Measurements from ENCODE around the gene LAMB1. TPM values are rescaled to one million over a fixed set of nuclear protein-coding genes. Genes with fewer than 3 reads are reported as not detected.

LAMB1 gene
- total RNA-seq, 2 experiments from 2014 or later = not detected

DNA sequence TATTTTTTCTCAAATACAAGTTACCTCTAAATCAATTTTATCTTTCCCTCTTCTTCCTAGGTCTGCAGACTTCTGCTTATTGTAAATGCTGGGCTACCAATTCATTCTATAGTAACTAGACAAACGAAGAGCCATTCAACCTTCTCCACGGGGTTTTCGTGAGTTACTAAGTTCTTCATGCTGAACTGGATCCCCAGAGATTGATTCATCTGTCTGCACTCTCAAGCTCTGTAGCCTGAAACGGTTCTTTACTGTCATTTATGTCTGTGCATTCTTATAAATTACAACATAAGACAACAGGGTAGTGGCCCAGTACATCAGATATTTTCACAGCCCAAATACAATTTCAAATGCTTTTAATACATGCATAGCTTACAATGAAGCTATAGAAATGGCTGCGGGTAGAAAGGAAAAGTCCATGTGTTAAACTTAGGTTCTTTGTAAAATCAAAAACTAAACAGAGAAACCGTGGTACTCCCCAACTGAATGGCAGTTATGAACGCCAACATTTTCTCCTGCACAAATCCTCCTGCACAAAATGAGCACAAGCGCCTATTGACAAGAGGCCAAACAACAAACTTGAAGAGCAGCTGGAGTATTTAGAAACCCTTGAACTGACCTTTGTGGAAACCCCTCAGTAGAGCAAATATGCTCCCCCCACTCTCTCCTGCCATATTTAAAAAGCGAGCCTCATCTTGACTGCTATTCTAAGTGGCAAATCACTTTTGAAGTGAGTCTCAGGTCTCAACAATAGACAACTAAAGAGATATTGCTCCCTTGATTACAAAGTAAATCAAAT is 20.7 kb downstream of the LAMB1 start:
- no peaks in the 10 kb centered on the region for H3K36me3 ChIP-seq (ENCODE audit: insufficient read depth, low read length)
- H3K27ac Mint-ChIP-seq = no peak overlapping the region

DNA sequence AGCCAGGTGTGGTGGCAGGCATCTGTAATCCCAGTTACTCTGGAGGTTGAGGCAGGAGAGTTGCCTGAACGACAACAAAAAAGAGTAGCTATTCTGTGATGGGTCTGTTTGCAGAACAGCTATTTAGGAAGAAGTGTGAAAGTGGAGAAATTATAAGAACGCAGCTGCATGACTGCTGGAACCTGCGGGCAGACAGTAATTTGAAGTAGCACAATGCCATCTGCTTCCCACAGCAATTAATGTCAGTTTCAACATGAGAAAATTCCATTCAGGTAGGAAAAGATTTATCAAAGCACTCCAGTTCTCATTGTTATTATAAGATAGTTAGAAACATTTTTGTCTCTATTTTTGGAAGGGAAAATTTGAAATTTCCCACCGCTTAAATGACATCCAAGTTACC is 21.5 kb downstream of the LAMB1 start:
- ChIA-PET CTCF (no interaction called here), POLR2A (interaction anchor here (0.7 kb wide), 1 partner anchor 98 kb away, joined by 3 read pairs; no protein-coding TSS in a partner anchor)
- Histone ChIP-seq H3K27me3 (ENCODE audit: control insufficient read depth in 1 of 2, insufficient read depth in 2 of 2, low read length in 2 of 2) (no peaks in the 10 kb centered on the region), H3K9me3 (ENCODE audit: control insufficient read depth in 1 of 2, insufficient read depth in 1 of 2, low read length in 2 of 2) (no peaks in the 10 kb centered on the region), H3K36me3 (ENCODE audit: insufficient read depth, low read length) (no peaks in the 10 kb centered on the region), H3K27ac (ENCODE audit: low read depth in 1 of 2, low read length in 2 of 2) (no peak overlapping the region), H3K4me3 (ENCODE audit: low read length) (no peak overlapping the region), H3K4me1 (ENCODE audit: insufficient read depth, low read length) (no peaks in the 10 kb centered on the region)
- TF ChIP-seq, protein P1, sequence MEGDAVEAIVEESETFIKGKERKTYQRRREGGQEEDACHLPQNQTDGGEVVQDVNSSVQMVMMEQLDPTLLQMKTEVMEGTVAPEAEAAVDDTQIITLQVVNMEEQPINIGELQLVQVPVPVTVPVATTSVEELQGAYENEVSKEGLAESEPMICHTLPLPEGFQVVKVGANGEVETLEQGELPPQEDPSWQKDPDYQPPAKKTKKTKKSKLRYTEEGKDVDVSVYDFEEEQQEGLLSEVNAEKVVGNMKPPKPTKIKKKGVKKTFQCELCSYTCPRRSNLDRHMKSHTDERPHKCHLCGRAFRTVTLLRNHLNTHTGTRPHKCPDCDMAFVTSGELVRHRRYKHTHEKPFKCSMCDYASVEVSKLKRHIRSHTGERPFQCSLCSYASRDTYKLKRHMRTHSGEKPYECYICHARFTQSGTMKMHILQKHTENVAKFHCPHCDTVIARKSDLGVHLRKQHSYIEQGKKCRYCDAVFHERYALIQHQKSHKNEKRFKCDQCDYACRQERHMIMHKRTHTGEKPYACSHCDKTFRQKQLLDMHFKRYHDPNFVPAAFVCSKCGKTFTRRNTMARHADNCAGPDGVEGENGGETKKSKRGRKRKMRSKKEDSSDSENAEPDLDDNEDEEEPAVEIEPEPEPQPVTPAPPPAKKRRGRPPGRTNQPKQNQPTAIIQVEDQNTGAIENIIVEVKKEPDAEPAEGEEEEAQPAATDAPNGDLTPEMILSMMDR (IDR thresholded peaks at IDR 0.05) = no peak
- Mint-ChIP-seq H3K27ac (no peak overlapping the region), H3K4me3 (no peak overlapping the region), H3K36me3 (ENCODE audit: low read depth) (no peaks in the 10 kb centered on the region), H3K27me3 (peaks cover under 1% of the 10 kb centered on the region), H3K4me1 (ENCODE audit: low read depth) (no peaks in the 10 kb centered on the region), H3K9me3 (no peaks in the 10 kb centered on the region)
- intact Hi-C loops (cut with DNase I, micrococcal nuclease) = no loop called here
- no peak for ATAC-seq (ENCODE audit: poor library complexity)
- no peak for DNase-seq

More for the DNA sequence above, 20.7 kb downstream of the LAMB1 start:
- POLR2A ChIA-PET = interaction anchor here (0.6 kb wide), 1 partner anchor 24 kb away, joined by 3 read pairs; no protein-coding TSS in a partner anchor
- DNase-seq (no peak), ATAC-seq (ENCODE audit: poor library complexity) (no peak)
- no peaks in the 10 kb centered on the region for H3K27me3 ChIP-seq (ENCODE audit: control insufficient read depth in 1 of 2, insufficient read depth in 2 of 2, low read length in 2 of 2)
- Mint-ChIP-seq H3K36me3 (ENCODE audit: low read depth) (no peaks in the 10 kb centered on the region), H3K27me3 (peaks cover 6% of the 10 kb centered on the region), H3K4me1 (ENCODE audit: low read depth) (no peaks in the 10 kb centered on the region), H3K4me3 (no peak overlapping the region), H3K9me3 (no peaks in the 10 kb centered on the region)
- intact Hi-C loops (cut with DNase I, micrococcal nuclease) = no loop called here
- no peak overlapping the region for H3K27ac ChIP-seq (ENCODE audit: low read depth in 1 of 2, low read length in 2 of 2)
- H3K4me3 ChIP-seq (ENCODE audit: low read length) = no peak overlapping the region
- H3K4me1 ChIP-seq (ENCODE audit: insufficient read depth, low read length) = no peaks in the 10 kb centered on the region
- no peaks in the 10 kb centered on the region for H3K9me3 ChIP-seq (ENCODE audit: control insufficient read depth in 1 of 2, insufficient read depth in 1 of 2, low read length in 2 of 2)
- CTCF ChIA-PET = no interaction called here
- TF ChIP-seq, protein P1 (IDR thresholded peaks at IDR 0.05) = no peak

DNA sequence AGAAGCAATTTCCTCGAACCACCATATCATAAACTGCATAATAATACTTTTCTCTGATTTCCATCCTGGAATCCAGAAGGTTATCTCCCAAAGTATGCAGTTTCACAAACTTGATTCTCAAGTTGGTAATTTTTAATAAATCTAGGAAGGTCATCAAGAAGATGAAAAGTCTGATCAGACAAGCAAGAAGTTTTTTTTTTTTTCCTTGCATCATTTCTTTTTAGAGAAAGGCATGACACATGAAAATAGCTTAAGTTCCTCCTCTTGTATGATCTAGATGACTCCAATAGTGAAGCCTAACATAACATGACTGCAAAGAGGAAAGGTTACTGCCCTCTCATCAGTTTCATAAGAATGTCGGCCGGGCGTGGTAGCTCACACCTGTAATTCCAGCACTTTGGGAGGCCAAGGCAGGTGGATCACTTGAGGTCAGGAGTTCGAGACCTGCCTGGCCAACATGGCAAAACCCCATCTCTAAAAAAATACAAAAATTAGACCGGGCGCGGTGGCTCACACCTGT is 22.2 kb downstream of the LAMB1 start:
- H3K27me3 ChIP-seq (ENCODE audit: control insufficient read depth in 1 of 2, insufficient read depth in 2 of 2, low read length in 2 of 2) = no peaks in the 10 kb centered on the region
- H3K9me3 ChIP-seq (ENCODE audit: control insufficient read depth in 1 of 2, insufficient read depth in 1 of 2, low read length in 2 of 2) = no peaks in the 10 kb centered on the region
- H3K4me3 ChIP-seq (ENCODE audit: low read length) = no peak overlapping the region
- ChIA-PET CTCF (no interaction called here), POLR2A (no interaction called here)
- DNase-seq = no peak
- TF ChIP-seq, protein P1 (IDR thresholded peaks at IDR 0.05) = no peak
- intact Hi-C loops (cut with DNase I, micrococcal nuclease) = no loop called here
- H3K27ac ChIP-seq (ENCODE audit: low read depth in 1 of 2, low read length in 2 of 2) = no peak overlapping the region
- H3K27ac Mint-ChIP-seq = no peak overlapping the region
- no peaks in the 10 kb centered on the region for H3K4me1 Mint-ChIP-seq (ENCODE audit: low read depth)
- H3K4me1 ChIP-seq (ENCODE audit: insufficient read depth, low read length) = no peaks in the 10 kb centered on the region
- H3K36me3 Mint-ChIP-seq (ENCODE audit: low read depth) = no peaks in the 10 kb centered on the region
- H3K9me3 Mint-ChIP-seq = no peaks in the 10 kb centered on the region
- no peaks in the 10 kb centered on the region for H3K27me3 Mint-ChIP-seq
- no peaks in the 10 kb centered on the region for H3K36me3 ChIP-seq (ENCODE audit: insufficient read depth, low read length)
- no peak for ATAC-seq (ENCODE audit: poor library complexity)
- no peak overlapping the region for H3K4me3 Mint-ChIP-seq

Data from CD4-positive, alpha-beta T cell (primary cell).